Osteocyte (in vitro differentiated cells): ENCODE data around the gene RPL18. TPM values are rescaled to one million over a fixed set of nuclear protein-coding genes. Genes with fewer than 3 reads are reported as not detected.

ENCODE experiments used
- DNase-seq: peaks from one replicate; pipeline ENCODE4 v3.0.0; 2021; ENCODE audit warnings: mixed read lengths; ENCODE audit not compliant: unreplicated experiment; ENCODE audit errors: extremely low spot score
- H3K27ac Mint-ChIP-seq: one replicate; pipeline ENCODE4 v1.8.0; 2021; ENCODE audit warnings: mild to moderate bottlenecking, mixed read lengths; ENCODE audit not compliant: unreplicated experiment
- H3K27me3 Mint-ChIP-seq: one replicate; pipeline ENCODE4 v1.8.0; 2021; ENCODE audit warnings: mixed read lengths; ENCODE audit not compliant: unreplicated experiment
- H3K36me3 Mint-ChIP-seq: one replicate; pipeline ENCODE4 v1.8.0; 2021; ENCODE audit warnings: mixed read lengths; ENCODE audit not compliant: unreplicated experiment
- H3K4me1 Mint-ChIP-seq: one replicate; pipeline ENCODE4 v1.8.0; 2021; ENCODE audit warnings: mixed read lengths; ENCODE audit not compliant: unreplicated experiment
- H3K4me3 Mint-ChIP-seq: one replicate; pipeline ENCODE4 v1.8.0; 2021; ENCODE audit warnings: mild to moderate bottlenecking, moderate library complexity, mixed read lengths; ENCODE audit not compliant: unreplicated experiment
- H3K9me3 Mint-ChIP-seq: one replicate; pipeline ENCODE4 v1.8.0; 2021; ENCODE audit warnings: mixed read lengths; ENCODE audit not compliant: unreplicated experiment
- CTCF ChIP-seq: fragments of 200-600 bp; sonication (generic); IDR thresholded peaks from 2 replicates; pipeline ENCODE4 v1.5.0; 2021; ENCODE audit warnings: antibody characterized with exemption, mild to moderate bottlenecking, moderate library complexity
- total RNA-seq: library from RNA; stranded (reverse); gene quantifications from 2 replicates; pipeline ENCODE4 v1.2.1, GENCODE V29; 2021

RPL18 gene
- total RNA-seq, 1 donor from 2014 or later, result 1,287 TPM

- no peak for TF ChIP-seq CTCF
- Mint-ChIP-seq H3K4me1 (no peaks in the 10 kb centered on the region), H3K27me3 (no peaks in the 10 kb centered on the region), H3K36me3 (no peaks in the 10 kb centered on the region), H3K9me3 (no peaks in the 10 kb centered on the region), H3K27ac (no peak overlapping the region), H3K4me3 (no peak overlapping the region)
- DNase-seq, result no peak
These were observed 42.9 kb downstream of the RPL18 start for GRCh38 chr19:48575931-48576622.

GRCh38 chr19:48573163-48573505, 45.8 kb downstream of the RPL18 start:
- Mint-ChIP-seq H3K4me1 (peaks cover 8% of the 10 kb centered on the region), H3K36me3 (no peaks in the 10 kb centered on the region), H3K27me3 (no peaks in the 10 kb centered on the region), H3K9me3 (no peaks in the 10 kb centered on the region), H3K4me3 (no peak overlapping the region), H3K27ac (no peak overlapping the region)
- no peak for TF ChIP-seq CTCF
- no peak for DNase-seq

- H3K9me3 Mint-ChIP-seq, result no peaks in the 10 kb centered on the region
- no peak overlapping the region for H3K4me3 Mint-ChIP-seq
- DNase-seq, result no peak
- H3K4me1 Mint-ChIP-seq, result peaks cover 12% of the 10 kb centered on the region
- H3K36me3 Mint-ChIP-seq, result no peaks in the 10 kb centered on the region
- TF ChIP-seq CTCF, result no peak
- H3K27ac Mint-ChIP-seq, result no peak overlapping the region
- no peaks in the 10 kb centered on the region for H3K27me3 Mint-ChIP-seq
These were observed 47.4 kb downstream of the RPL18 start for GRCh38 chr19:48571378-48572162.

GRCh38 chr19:48569814-48570213, 49.2 kb downstream of the RPL18 start:
- Mint-ChIP-seq H3K36me3 (no peaks in the 10 kb centered on the region), H3K4me1 (peaks cover 13% of the 10 kb centered on the region), H3K27me3 (no peaks in the 10 kb centered on the region), H3K27ac (no peak overlapping the region), H3K9me3 (no peaks in the 10 kb centered on the region), H3K4me3 (no peak overlapping the region)
- no peak for TF ChIP-seq CTCF
- no peak for DNase-seq

GRCh38 chr19:48568345-48568886, 50.6 kb downstream of the RPL18 start:
- DNase-seq, result peak; percentile 88
- Mint-ChIP-seq H3K27me3 (no peaks in the 10 kb centered on the region), H3K27ac (peak overlapping the region; percentile 70), H3K4me1 (peaks cover 14% of the 10 kb centered on the region), H3K4me3 (peak overlapping the region; percentile 35), H3K9me3 (no peaks in the 10 kb centered on the region), H3K36me3 (no peaks in the 10 kb centered on the region)
- no peak for TF ChIP-seq CTCF
